Jurkat, Clone E6-1 (cell line): Measurements from ENCODE around the gene PDE1C.
"Not testable (repeated sequence)": the region's sequence is repeated elsewhere in the genome, so short reads cannot be mapped to it uniquely, and the experiment has no call there.

ENCODE experiments used
- DNase-seq: peaks from one replicate; pipeline ENCODE4 v3.0.0-alpha.2; 2011; ENCODE audit warnings: low read depth, low spot score
- H3K4me3 ChIP-seq: 2 replicates; pipeline ENCODE4 v1.5.1; 2011; ENCODE audit warnings: mild to moderate bottlenecking, low read length, control low read depth, moderate library complexity

PDE1C gene

GRCh38 chr7:31875424-31875823 lies 194.8 kb downstream of the PDE1C start:
- no peak for DNase-seq

GRCh38 chr7:31874631-31875386 lies 195.4 kb downstream of the PDE1C start:
- DNase-seq, result no peak
- no peak overlapping the region for H3K4me3 ChIP-seq

More at GRCh38 chr7:31875424-31875823, 194.8 kb downstream of the PDE1C start:
- no peak overlapping the region for H3K4me3 ChIP-seq

DNA sequence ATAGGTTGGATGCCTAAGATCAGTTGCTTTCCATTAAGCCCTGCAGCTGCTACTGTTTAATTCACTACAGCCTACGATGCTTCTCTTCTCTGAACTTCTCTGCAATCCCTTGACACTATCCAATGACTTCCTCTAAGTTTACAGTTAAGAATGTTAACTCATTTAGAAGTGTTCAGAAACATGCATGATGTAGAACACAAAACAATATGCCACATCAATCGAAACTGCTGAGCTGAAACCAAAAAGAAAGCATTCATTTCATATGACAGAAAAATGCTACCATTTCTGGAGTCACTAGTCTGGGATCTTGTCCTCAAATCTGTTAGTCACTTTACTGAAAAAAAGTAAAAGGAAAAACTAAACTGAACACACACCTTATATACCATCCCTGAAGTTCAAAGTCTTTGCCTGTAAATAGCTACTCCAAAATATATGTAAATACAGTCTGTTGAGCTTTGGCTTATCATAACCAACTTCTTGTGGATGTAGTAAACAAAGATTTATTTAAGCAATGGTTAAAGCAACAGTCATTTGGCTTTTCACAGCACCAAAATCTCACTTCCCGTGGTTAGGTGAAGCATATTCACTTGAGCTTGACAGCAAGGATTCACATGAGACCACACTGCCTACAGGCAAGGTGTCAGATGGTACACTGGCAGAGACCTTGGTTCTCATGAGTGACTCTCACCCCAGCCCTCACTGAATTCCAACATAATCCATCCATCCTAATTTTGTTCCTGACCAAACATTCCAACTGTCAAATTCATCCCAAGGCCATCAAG lies 196.2 kb downstream of the PDE1C start:
- no peak for DNase-seq
- no peak overlapping the region for H3K4me3 ChIP-seq

- DNase-seq, result no peak
Measured at GRCh38 chr7:31872545-31873370, 197.4 kb downstream of the PDE1C start.

DNA sequence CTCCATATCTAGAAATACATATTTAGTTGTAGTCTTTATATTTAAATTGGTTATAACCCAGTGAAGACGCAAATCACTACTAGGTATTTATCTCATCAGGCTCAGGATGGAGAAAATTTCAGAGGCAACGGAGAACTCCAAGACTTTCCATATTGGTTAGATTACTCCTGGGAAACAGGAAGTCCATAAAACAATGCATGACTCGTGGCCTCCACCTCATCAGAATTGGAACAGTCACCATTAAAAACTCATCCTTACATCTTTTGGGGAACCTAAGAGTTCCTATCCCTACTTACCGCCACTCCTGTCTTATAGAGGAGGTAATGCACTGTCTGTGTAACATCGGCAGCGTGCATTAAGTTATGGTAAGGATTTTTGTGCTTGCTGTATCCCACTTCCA lies 205.6 kb downstream of the PDE1C start:
- no peak for DNase-seq
- no peak overlapping the region for H3K4me3 ChIP-seq

More at GRCh38 chr7:31872545-31873370, 197.4 kb downstream of the PDE1C start:
- H3K4me3 ChIP-seq, result no peak overlapping the region

- no peak for DNase-seq
- H3K4me3 ChIP-seq, result no peak overlapping the region
Measured at GRCh38 chr7:31860925-31861324, 209.3 kb downstream of the PDE1C start.

DNA sequence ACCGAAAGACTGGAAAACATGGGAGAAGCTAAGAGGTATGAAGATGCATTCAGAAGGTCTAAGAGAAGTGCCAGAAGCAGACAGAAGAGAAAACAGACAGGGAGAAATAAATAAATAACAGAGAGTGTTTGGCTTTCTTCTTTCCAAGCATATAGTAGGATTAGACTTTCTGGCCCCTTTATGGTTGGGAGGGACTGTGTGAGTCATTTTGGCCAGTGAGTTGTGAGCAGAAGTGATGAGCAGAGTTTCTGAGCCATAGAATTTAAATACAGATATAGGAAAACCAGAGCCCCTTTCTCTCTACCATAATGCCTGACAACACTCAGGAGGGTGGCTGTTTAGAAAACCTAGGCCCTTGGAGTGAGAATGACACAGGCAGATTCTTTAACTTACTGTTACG lies 212.2 kb downstream of the PDE1C start:
- H3K4me3 ChIP-seq, result no peak overlapping the region
- no peak for DNase-seq

- no peak for DNase-seq
- no peak overlapping the region for H3K4me3 ChIP-seq
Measured at GRCh38 chr7:31857172-31857571, 213.0 kb downstream of the PDE1C start.

GRCh38 chr7:31856337-31856736 lies 213.9 kb downstream of the PDE1C start:
- DNase-seq, result no peak
- no peak overlapping the region for H3K4me3 ChIP-seq

GRCh38 chr7:31855530-31855929 lies 214.7 kb downstream of the PDE1C start:
- DNase-seq, result no peak
- H3K4me3 ChIP-seq, result no peak overlapping the region

GRCh38 chr7:31853380-31853779 lies 216.8 kb downstream of the PDE1C start:
- no peak overlapping the region for H3K4me3 ChIP-seq
- DNase-seq, result no peak

DNA sequence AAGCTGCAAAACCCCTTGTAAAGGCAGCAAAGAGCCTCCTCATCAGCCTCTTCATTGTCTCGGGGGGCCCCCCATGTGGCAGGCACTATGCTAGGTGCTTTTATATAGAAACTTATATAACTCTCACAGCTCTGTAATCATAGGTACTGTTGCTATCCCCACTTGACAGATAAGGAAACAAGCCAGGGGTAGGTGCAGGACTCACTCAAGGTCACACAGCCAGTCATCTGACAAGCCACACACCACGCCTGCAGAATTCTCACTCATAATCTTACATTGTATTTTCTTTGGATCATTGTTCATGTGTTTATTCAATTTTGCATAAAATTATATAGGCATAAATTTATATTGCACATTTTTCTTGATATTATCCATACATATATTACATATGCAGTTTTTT lies 217.7 kb downstream of the PDE1C start:
- no peak overlapping the region for H3K4me3 ChIP-seq
- DNase-seq, result no peak

- no peak overlapping the region for H3K4me3 ChIP-seq
- no peak for DNase-seq
Measured at GRCh38 chr7:31851119-31851518, 219.1 kb downstream of the PDE1C start.

- no peak for DNase-seq
- H3K4me3 ChIP-seq, result no peak overlapping the region
Measured at GRCh38 chr7:31850601-31851000, 219.6 kb downstream of the PDE1C start.

DNA sequence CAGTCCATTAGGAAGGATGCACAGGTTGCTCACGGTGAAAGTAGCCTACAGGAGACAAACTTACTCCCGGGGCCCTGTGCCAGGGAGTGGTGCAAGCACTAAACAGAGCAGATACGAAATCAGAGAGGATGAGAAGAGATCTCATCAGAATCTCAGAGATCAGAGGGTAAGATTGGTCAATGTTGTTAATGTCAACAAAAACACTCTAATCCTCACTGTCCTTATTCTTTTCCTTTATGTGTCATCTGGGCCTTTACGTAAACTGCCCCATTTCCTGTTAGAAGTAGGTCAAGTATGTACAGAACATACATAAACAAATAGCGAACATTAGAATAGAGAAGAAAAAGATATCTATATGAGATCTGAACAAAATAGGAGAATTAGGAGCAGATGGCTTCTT lies 220.1 kb downstream of the PDE1C start:
- H3K4me3 ChIP-seq, result no peak overlapping the region
- DNase-seq, result no peak

DNA sequence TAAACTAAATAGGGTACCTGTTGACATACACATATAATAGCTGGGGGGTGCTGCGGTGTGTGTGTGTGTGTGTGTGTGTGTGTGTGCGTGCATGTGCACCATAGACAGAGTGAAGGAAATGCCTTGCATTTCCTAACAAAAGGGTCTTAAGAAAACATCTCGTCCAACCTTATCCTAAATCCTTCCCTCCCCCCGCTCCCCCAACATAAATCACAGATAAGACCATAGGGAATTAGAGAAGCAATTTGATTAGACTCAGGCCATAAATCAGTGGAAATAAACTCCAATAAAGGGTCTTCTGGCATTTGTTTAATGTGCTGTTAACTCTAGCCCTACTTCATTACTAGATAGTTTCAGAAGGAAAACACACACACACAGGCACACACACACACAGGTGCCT lies 234.7 kb downstream of the PDE1C start:
- no peak for DNase-seq
- H3K4me3 ChIP-seq, result no peak overlapping the region

GRCh38 chr7:31833625-31834024 lies 236.6 kb downstream of the PDE1C start:
- not testable (repeated sequence) for DNase-seq

DNA sequence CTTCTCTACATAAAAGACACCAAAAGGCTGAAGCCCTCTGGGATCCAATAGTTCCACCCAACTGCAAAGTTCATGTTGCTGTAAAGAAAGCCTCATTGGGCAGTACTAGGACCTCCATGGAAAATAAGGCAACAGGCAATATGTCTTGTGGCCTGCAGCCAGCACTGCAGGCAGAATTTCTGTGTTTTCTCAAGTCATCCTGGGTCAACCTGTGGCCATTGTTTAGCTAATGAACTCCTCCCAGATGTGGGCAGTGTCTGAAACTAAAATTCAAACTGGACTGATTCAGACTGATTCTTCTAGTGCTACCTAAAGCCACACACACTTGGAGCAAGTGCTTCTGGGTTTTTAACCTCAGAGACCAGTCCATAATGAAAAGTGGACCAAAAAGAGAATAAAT lies 241.7 kb downstream of the PDE1C start:
- no peak overlapping the region for H3K4me3 ChIP-seq
- DNase-seq, result no peak

More at GRCh38 chr7:31833625-31834024, 236.6 kb downstream of the PDE1C start:
- H3K4me3 ChIP-seq, result not testable (repeated sequence)

GRCh38 chr7:31825576-31825975 lies 244.6 kb downstream of the PDE1C start:
- H3K4me3 ChIP-seq, result no peak overlapping the region
- DNase-seq, result no peak

DNA sequence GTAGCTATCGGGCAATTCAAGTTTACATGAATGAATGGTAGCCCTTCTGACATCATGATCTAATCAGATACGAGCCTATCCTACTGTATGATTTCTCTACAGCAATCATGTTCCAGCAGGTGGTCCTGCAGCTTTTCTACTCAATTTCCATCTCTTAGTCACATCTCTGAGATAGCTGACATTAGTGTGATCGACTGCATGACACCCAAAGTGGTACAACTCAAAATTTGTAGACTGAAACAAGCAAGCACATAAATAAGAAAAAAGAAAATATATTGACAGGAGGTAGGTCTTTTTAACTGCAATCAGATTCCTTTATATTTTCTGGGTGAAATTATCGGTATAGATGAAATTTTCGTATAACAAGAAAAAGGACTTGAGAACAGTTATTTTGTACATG lies 251.2 kb downstream of the PDE1C start:
- H3K4me3 ChIP-seq, result no peak overlapping the region
- DNase-seq, result no peak
